ENCODE data around the gene THRB. TPM values are rescaled to one million over a fixed set of nuclear protein-coding genes. Genes with fewer than 3 reads are reported as not detected.

The THRB gene
- total and polyA plus RNA-seq, 9 of the 15 experiments (the other 6 are each of a cell fraction or from before 2014, with no cell fraction given), result 1.7 to 14.9 (median 6.9) TPM

- TF ChIP-seq TCF15 (CRISPR knock-in tag; IDR thresholded peaks at IDR 0.05), result no peak
Observed at GRCh38 chr3:24244491-24244890, 250.2 kb downstream of the THRB start (continued).

GRCh38 chr3:24242012-24242698 is 252.5 kb downstream of the THRB start:
- Histone ChIP-seq H3K9me3 (replicated peaks; ENCODE audit: control insufficient read depth, insufficient read depth, low read depth, low read length) (no peaks in the 10 kb centered on the region), H3K9ac (ENCODE audit: insufficient read depth in 1 of 2, low read depth in 2 of 2, low read length in 2 of 2) (no peak overlapping the region), H3K27me3 (ENCODE audit: control insufficient read depth in 2 of 2, insufficient read depth in 2 of 2, low read length in 2 of 2) (no peaks in the 10 kb centered on the region), H3K36me3 (ENCODE audit: control insufficient read depth, insufficient read depth, low read length) (no peaks in the 10 kb centered on the region), H3K4me1 (replicated peaks in 1 of 2; ENCODE audit: control insufficient read depth in 2 of 2, insufficient read depth in 2 of 2, low read length in 2 of 2) (no peaks in the 10 kb centered on the region), H3K27ac (ENCODE audit: extremely low read depth, low read depth, low read length) (no peak overlapping the region), H4K20me1 (replicated peaks; ENCODE audit: control insufficient read depth, insufficient read depth, low read length) (no peaks in the 10 kb centered on the region), H3K9me1 (ENCODE audit: control insufficient read depth, insufficient read depth, low read length) (no peaks in the 10 kb centered on the region), H3K4me2 (ENCODE audit: insufficient read depth, low read length) (no peak overlapping the region), H3K79me2 (ENCODE audit: control insufficient read depth, insufficient read depth, low read length) (no peaks in the 10 kb centered on the region), H2AFZ (ENCODE audit: low read depth, low read length) (no peak overlapping the region), H3K4me3 (no peak overlapping the region)
- DNase-seq (ENCODE audit: extremely low read depth in 1 of 4, low spot score in 3 of 4) (no peak), ATAC-seq (no peak), FAIRE-seq (no peak)
- ChIA-PET CTCF (ENCODE audit: low intra/inter-chr PET ratio) (no interaction called here), POLR2A (interaction anchor here (0.6 to 1.1 kb wide), 3 partner anchors 14 to 381 kb away, joined by 3 to 6 read pairs (median 4); no protein-coding TSS in a partner anchor)
- no TSS peak for BruUV-seq (replicated peaks)
- in situ Hi-C loops (cut with MboI) (loop anchor here (10.0 kb wide), 1 partner anchor 247 kb away; no protein-coding TSS in a partner anchor), intact Hi-C loops (cut with micrococcal nuclease) (no loop called here)
- 32% methylated on average over 6 of the region's 6 CpGs for WGBS (ENCODE audit: insufficient coverage, low coverage, missing lambda C conversion rate)
- no peak for TF ChIP-seq NBN (IDR thresholded peaks at IDR 0.05; ENCODE audit: low read depth)
- no peak for TF ChIP-seq JUNB (CRISPR knock-in tag; conservative IDR thresholded peaks at IDR 0.05)
- no peak for TF ChIP-seq ZFP91 (CRISPR knock-in tag; IDR thresholded peaks at IDR 0.05)
- TF ChIP-seq ZBTB5 (IDR thresholded peaks at IDR 0.05), result no peak
- no peak for TF ChIP-seq RBM39 (optimal IDR thresholded peaks at IDR 0.05; ENCODE audit: low read depth, low read length)
- TF ChIP-seq ZNF277 (CRISPR knock-in tag; IDR thresholded peaks at IDR 0.05; ENCODE audit: borderline replicate concordance), result no peak
- TF ChIP-seq SMARCA5 (IDR thresholded peaks at IDR 0.05), result no peak
- no peak for TF ChIP-seq ZSCAN32 (CRISPR knock-in tag; IDR thresholded peaks at IDR 0.05)
- TF ChIP-seq RCOR1 (IDR thresholded peaks at IDR 0.05; ENCODE audit: borderline replicate concordance in 1 of 2, low read depth in 2 of 2, low read length in 2 of 2), result no peak
- TF ChIP-seq NRF1 (conservative IDR thresholded peaks at IDR 0.05 in 1 of 2, IDR thresholded peaks at IDR 0.05 in 1 of 2), result no peak
- no peak for TF ChIP-seq HDAC3 (IDR thresholded peaks at IDR 0.05; ENCODE audit: borderline replicate concordance, partially characterized antibody)

Measured in K562 (cell line).